ENCODE measurements around the gene RRN3. TPM values are rescaled to one million over a fixed set of nuclear protein-coding genes. Genes with fewer than 3 reads are reported as not detected.
"Not testable (repeated sequence)": the region's sequence is repeated elsewhere in the genome, so short reads cannot be mapped to it uniquely, and the experiment has no call there.

Gene RRN3
- total RNA-seq, 1 donor, result 37.9 TPM

DNA sequence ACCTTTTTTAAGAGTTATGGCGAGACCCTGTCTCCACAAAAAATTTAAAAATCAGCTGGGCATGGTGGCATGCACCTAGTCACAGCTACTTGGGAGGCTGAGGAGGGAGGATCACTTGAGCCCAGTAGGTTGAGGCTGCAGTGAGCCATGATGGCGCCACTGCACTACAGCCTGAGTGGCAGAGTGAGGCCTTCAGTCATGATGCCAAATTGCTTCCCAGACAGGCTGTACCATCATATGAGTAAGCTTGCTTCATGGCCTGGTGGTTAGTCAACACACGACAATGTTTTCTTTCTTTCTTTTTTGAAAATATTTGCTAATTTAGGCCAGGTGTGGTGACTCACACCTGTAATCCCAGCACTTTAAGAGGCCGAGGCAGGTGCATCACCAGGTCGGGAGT lies 50.7 kb downstream of the RRN3 start:
- no peaks in the 10 kb centered on the region for H3K4me1 ChIP-seq (ENCODE audit: insufficient read depth, low read length)
- no peak overlapping the region for H3K4me3 ChIP-seq (ENCODE audit: low read length)
- H3K9me3 ChIP-seq (ENCODE audit: low read depth, low read length), result no peaks in the 10 kb centered on the region
- H3K27me3 ChIP-seq (ENCODE audit: insufficient read depth, low read length), result no peaks in the 10 kb centered on the region

DNA sequence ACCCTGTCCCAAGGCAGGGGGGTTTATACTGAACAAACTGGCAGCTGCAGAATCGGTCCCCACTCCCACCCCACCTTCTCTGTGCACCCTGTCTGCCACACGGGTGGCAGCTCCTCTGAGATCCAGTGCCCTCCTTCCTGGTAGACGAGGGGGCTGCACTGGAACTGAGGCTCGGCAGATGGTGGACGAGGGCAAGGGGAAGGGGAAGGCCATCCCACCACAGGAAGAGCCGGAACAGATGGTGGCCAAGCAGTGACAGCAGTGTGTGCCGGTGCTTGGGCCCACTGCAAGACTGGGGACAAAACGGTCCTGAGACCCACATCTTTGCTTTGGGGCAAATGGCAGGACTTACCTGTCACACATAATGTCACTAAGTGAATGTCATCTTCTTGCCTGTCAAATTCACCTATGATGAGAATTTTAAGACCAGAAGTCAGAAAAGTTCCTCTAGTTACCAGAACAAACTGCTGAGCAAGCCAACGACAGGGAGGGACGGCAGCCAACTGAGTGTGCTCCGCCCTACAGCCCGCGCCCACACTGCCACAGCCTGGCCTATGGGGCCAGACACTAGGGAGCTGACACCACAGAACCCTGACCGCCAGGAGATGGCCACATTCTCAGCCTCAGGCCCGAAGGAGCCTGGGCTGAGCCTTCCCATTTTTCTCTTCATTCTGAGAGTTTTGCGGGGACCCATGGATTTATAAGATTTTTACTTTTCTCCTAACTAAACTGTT lies 52.6 kb downstream of the RRN3 start:
- Histone ChIP-seq H3K4me1 (ENCODE audit: insufficient read depth, low read length) (no peaks in the 10 kb centered on the region), H3K9me3 (ENCODE audit: low read depth, low read length) (no peaks in the 10 kb centered on the region), H3K4me3 (ENCODE audit: low read length) (no peak overlapping the region), H3K27me3 (ENCODE audit: insufficient read depth, low read length) (no peaks in the 10 kb centered on the region)

DNA sequence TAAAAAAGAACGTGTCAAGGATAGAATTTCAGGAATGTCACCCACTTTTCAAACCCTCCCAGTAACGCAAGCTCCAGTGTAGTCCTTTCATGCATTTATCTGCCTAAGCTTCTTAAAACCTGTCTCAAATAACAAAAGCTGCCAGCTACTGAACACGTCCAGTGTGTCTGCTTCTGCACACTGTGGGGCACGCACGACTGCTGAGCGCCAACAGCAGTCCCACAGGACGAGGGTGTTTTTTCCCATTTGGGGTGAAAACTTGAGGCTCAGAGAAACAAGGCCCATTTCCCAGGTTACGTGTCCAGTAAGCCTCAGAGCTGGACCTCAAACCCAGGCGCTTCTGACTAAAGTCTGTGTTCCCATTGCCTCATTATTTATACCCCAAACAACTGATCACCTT lies 55.4 kb downstream of the RRN3 start:
- Histone ChIP-seq H3K27me3 (ENCODE audit: insufficient read depth, low read length) (no peaks in the 10 kb centered on the region), H3K4me1 (ENCODE audit: insufficient read depth, low read length) (no peaks in the 10 kb centered on the region), H3K9me3 (ENCODE audit: low read depth, low read length) (no peaks in the 10 kb centered on the region), H3K4me3 (ENCODE audit: low read length) (no peak overlapping the region)

DNA sequence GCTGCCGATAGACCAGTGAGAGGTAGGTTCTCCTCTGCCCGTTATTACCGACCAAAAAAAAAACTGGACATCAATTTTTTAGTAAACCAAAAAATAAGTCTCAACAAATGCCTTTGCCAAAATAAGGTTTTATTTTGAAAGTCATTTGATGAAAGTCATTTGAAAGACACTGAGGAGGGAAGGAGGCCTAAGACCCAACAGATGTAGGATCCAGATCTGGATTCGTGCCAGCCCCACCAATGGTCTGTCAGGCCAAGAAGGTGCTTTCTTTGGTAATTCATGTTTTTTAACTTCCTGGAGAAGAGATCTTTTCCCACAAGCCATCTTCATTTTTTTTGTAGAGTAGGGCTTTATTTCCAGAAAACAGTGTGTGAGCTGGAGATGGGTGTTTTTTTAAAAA lies 56.3 kb downstream of the RRN3 start:
- Histone ChIP-seq H3K4me1 (ENCODE audit: insufficient read depth, low read length) (no peaks in the 10 kb centered on the region), H3K9me3 (ENCODE audit: low read depth, low read length) (no peaks in the 10 kb centered on the region), H3K27me3 (ENCODE audit: insufficient read depth, low read length) (no peaks in the 10 kb centered on the region), H3K4me3 (ENCODE audit: low read length) (no peak overlapping the region)

DNA sequence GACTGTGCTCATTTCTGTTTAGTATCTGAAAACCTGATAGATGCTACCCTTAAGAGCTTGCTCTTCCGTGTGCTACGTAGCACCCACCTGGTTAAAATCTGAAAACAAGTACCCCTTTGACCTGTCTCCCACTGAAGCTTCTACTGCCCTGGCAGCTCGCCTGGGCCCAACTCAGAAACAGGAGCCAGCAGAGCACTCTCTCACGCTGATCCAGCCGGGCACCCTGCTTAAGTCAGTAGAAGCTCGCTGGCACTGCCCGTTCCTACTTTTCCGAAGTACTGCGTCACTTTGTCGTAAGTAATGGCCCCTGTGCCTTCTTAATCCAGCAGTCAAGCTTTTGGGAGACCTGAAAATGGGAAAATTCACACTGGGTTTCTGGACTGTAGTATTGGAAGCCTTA lies 57.1 kb downstream of the RRN3 start:
- H3K27me3 ChIP-seq (ENCODE audit: insufficient read depth, low read length), result no peaks in the 10 kb centered on the region
- no peaks in the 10 kb centered on the region for H3K9me3 ChIP-seq (ENCODE audit: low read depth, low read length)
- peaks cover 6% of the 10 kb centered on the region for H3K4me1 ChIP-seq (ENCODE audit: insufficient read depth, low read length)
- H3K4me3 ChIP-seq (ENCODE audit: low read length), result no peak overlapping the region

DNA sequence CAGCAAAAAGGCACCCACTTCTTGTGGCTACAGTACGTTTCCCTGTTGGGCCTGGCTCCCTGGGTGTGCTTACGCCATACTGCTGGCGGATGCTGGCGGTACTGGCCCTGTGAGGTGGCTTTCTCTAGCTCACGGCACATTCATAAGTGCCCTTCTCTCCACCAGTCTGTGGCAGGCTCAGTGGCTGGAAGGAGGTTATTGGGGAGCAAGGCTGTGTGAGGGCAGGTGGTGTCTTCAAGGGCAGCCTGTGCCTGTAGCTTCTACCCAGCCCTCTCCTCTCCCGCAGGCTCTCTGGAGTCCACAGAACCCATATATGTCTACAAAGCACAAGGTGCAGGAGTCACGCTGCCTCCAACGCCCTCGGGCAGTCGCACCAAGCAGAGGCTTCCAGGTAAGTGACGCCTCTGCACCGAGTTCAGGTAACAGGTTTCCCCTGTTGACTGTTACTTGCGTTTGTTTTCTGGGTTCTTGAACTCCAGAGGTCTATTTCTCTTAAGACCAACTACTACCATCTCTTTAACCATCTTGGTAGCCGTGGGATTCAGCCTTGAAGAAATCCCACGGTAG lies 58.8 kb downstream of the RRN3 start:
- H3K4me3 ChIP-seq (ENCODE audit: low read length), result no peak overlapping the region

DNA sequence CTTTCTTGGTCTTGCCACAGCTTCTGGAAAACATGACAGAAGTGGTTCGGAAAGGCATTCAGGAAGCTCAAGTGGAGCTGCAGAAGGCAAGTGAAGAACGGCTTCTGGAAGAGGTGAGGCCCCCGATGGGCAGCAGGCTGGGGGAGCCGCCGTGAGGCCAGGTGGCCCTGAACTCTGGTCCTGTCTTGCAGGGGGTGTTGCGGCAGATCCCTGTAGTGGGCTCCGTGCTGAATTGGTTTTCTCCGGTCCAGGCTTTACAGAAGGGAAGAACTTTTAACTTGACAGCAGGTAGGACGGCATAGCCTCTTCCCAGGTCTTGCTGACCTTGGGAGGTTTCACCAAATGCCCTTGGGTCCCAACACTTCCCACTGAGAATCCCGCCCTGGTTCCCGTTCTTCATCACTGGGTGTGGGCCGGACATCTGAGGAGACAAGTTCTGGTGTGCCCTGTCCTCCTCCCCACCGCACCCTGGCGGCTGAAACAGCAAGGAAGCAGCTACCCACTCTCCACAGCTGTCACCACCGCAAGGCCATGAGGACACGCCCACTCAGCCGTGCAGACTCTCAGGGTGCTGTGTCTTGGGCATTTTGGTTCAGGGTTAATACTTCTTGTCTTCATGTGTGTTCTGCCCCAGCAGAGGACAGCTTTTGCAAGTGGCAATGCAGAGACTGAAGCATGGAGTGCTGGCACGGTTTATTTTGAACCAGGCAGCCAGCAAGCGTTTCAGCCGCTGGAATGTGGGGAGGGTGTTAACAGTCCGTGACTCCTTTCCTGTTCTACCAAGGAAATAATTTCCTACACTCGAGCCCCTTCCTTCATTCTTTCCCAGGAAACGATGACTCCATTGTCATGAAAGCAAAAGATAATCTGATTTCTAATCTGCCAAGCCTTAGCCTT lies 59.6 kb downstream of the RRN3 start:
- no peaks in the 10 kb centered on the region for H3K27me3 ChIP-seq (ENCODE audit: insufficient read depth, low read length)

More for the DNA sequence above, 58.8 kb downstream of the RRN3 start:
- H3K4me1 ChIP-seq (ENCODE audit: insufficient read depth, low read length), result peaks cover 19% of the 10 kb centered on the region
- no peaks in the 10 kb centered on the region for H3K9me3 ChIP-seq (ENCODE audit: low read depth, low read length)
- H3K27me3 ChIP-seq (ENCODE audit: insufficient read depth, low read length), result no peaks in the 10 kb centered on the region

DNA sequence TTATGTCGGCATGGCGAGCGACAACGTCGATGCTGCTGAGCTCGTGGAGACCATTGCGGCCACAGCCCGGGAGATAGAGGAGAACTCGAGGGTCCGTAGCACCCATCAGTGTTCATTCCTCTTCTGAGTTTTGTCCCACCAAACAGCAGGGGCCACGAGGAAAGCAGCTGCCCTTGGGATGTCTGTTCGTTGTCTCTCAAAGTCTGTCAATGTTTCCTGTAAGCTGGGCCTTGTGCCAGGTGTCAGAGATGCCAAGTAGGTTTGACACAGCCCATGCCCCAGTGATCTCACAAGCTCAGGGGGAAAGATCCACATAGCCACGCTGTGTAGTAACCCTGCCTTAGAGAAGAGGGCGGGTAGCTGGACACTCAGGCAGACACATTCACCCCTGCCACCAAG lies 60.8 kb downstream of the RRN3 start:
- H3K4me1 ChIP-seq (ENCODE audit: insufficient read depth, low read length), result peaks cover 19% of the 10 kb centered on the region
- no peaks in the 10 kb centered on the region for H3K9me3 ChIP-seq (ENCODE audit: low read depth, low read length)
- H3K4me3 ChIP-seq (ENCODE audit: low read length), result no peak overlapping the region
- no peaks in the 10 kb centered on the region for H3K27me3 ChIP-seq (ENCODE audit: insufficient read depth, low read length)

More for the DNA sequence above, 59.6 kb downstream of the RRN3 start:
- H3K9me3 ChIP-seq (ENCODE audit: low read depth, low read length), result no peaks in the 10 kb centered on the region
- peaks cover 19% of the 10 kb centered on the region for H3K4me1 ChIP-seq (ENCODE audit: insufficient read depth, low read length)
- no peak overlapping the region for H3K4me3 ChIP-seq (ENCODE audit: low read length)

DNA sequence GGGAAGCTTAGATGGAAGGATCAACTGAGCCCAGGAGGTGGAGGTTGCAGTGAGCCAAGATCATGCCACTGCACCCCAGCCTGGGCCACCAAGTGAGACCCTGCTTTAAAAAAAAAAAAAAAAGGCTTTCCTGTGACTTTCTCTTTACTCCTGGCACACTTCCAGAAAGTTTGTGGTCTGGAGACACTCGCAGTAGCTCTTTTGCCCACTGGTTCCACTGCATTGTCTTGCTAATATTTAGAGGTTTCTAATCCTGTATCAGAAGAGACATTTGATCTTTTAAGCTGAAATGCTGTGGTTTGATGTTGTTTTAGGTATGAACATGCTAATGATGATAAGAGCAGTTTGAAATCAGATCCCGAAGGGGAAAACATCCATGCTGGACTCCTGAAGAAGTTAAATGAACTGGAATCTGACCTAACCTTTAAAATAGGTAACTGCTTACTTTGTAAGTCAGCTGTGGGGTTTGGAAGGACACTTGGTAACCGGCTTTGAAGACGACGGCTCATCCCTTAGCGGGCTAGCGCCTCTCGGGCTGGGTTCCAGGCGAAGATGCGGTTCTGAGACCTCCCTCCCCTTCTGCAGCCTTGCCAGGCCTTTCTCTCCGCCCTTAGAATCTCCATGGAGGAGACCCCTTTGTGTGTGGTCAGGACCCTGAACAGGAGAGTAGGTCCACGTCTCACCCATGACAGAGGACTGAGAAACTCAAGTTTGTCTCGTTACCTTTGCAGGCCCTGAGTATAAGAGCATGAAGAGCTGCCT lies 61.3 kb downstream of the RRN3 start:
- Histone ChIP-seq H3K9me3 (ENCODE audit: low read depth, low read length) (no peaks in the 10 kb centered on the region), H3K4me3 (ENCODE audit: low read length) (no peak overlapping the region), H3K4me1 (ENCODE audit: insufficient read depth, low read length) (peaks cover 19% of the 10 kb centered on the region), H3K27me3 (ENCODE audit: insufficient read depth, low read length) (no peaks in the 10 kb centered on the region)

DNA sequence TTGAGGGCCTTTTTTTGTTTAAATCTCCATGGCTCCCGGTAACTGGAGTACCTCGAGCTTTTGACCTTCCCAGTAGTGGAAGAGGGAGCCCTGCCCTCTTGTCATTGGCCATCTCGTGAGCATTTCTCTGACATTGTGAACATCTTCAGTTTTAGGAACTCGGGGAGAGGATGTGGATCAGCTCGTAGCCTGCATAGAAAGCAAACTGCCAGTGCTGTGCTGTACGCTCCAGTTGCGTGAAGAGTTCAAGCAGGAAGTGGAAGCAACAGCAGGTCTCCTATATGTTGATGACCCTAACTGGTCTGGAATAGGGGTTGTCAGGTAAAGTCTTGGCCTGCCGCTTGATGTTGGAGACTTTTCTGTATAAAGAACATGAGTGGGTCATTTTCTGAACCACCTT lies 62.5 kb downstream of the RRN3 start:
- Histone ChIP-seq H3K4me3 (ENCODE audit: low read length) (no peak overlapping the region), H3K4me1 (ENCODE audit: insufficient read depth, low read length) (peaks cover 19% of the 10 kb centered on the region), H3K27me3 (ENCODE audit: insufficient read depth, low read length) (no peaks in the 10 kb centered on the region), H3K9me3 (ENCODE audit: low read depth, low read length) (no peaks in the 10 kb centered on the region)

DNA sequence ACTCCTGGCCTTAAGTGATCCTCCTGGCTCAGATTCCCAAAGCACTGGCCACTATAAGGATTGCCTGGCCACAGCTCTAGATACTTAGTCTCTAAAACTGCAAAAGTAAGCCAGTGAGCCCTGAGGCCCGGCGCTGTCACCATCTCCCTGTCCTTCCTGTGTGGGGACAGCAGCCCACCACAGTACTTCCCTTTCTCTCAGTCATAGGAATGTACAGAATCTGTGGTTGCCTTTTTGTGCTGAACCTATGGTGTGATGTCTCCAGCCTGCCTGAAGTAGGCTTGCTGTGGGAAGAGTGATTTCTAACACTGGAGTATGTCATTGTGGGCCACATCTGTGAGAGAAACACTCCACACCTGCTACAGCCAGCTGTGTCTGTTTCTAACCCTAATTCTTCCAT lies 62.9 kb downstream of the RRN3 start:
- H3K27me3 ChIP-seq (ENCODE audit: insufficient read depth, low read length), result no peaks in the 10 kb centered on the region
- H3K4me1 ChIP-seq (ENCODE audit: insufficient read depth, low read length), result peaks cover 19% of the 10 kb centered on the region
- no peaks in the 10 kb centered on the region for H3K9me3 ChIP-seq (ENCODE audit: low read depth, low read length)
- no peak overlapping the region for H3K4me3 ChIP-seq (ENCODE audit: low read length)

DNA sequence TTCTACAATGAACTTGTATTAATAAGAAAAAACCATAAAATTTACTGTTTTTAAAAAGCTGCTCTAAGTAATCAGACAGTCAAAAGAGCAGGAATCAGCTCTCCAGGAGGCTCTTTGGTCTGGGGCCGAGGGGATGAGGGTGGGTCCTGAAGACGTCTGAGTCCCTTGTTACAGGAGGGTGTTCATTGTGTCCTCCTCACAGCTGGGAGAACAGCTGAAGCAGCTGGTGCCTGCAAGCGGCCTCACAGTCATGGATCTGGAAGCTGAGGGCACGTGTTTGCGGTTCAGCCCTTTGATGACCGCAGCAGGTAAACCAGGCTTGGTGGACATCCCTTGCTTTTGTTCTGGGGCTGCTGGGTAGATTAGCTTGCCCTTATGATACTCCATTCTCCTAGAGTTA lies 64.3 kb downstream of the RRN3 start:
- H3K4me1 ChIP-seq (ENCODE audit: insufficient read depth, low read length), result peaks cover 19% of the 10 kb centered on the region
- H3K27me3 ChIP-seq (ENCODE audit: insufficient read depth, low read length), result not testable (repeated sequence)

DNA sequence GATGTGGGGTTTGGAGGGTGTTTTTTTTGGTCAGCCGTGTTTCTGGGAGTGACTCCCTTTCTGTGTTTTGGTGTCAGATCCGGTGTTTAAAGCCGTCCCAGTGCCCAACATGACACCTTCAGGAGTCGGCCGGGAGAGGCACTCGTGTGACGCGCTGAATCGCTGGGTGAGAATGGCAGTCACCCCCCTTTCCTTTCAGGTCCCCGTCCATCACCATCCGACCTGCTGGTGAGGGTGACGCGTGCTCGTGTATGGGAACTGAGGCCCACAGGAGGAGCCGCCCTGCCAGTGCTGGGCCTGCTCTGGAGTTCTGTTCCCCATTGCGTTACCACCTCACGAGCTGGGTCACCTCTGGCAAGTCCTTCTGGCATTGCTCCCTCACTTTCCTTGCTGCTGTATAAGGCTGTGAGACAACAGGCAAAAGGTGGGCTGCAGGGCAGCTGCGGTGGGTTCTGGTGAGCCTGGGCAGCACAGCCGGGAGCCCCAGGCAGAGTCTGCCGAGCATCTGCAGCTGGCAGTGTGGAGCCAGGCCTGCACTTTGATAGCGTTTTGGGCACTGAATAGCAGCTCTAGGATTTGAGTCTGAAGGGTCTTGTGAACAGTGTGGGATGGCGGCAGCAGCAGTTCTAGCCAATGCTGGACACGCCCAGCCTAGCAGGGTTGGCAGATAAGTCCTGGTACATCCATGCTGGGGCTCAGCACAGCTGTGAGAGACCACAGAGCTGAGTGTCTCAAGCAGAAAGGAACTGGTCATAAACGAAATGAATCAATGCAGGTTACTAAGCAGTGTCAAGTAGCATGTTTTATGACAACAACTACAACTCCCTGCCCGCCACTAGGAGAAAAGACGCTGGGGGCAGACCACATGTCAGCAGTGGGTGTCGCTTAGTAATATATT lies 65.0 kb downstream of the RRN3 start:
- H3K4me1 ChIP-seq (ENCODE audit: insufficient read depth, low read length), result peaks cover 19% of the 10 kb centered on the region
- not testable (repeated sequence) for H3K4me3 ChIP-seq (ENCODE audit: low read length); H3K9me3 ChIP-seq (ENCODE audit: low read depth, low read length); H3K27me3 ChIP-seq (ENCODE audit: insufficient read depth, low read length)

More for the DNA sequence above, 64.3 kb downstream of the RRN3 start:
- H3K9me3 ChIP-seq (ENCODE audit: low read depth, low read length); H3K4me3 ChIP-seq (ENCODE audit: low read length): not testable (repeated sequence)

DNA sequence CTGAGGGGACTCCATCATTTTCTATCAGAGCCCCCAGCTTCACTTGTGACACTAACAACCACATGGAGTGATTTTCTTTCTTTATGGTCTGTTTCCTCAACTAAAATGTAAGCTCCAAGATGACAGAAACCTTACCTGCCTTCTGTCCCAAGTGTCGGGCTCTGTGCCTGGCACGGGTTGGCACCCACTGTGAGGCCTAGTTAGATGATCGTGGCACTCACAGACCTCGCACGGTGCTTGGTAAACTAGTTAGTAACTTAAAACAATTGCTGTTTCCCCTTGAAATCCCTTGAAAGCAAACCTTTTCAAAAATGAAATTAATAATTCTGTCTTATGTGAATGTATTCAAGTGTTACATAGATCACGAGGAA lies 65.7 kb downstream of the RRN3 start:
- H3K27me3 ChIP-seq (ENCODE audit: insufficient read depth, low read length); H3K9me3 ChIP-seq (ENCODE audit: low read depth, low read length); H3K4me3 ChIP-seq (ENCODE audit: low read length): not testable (repeated sequence)
- H3K4me1 ChIP-seq (ENCODE audit: insufficient read depth, low read length), result peaks cover 19% of the 10 kb centered on the region
